Osteocyte (in vitro differentiated cells): Measurements from ENCODE around the gene SPTBN1. TPM values are rescaled to one million over a fixed set of nuclear protein-coding genes. Genes with fewer than 3 reads are reported as not detected.
A peak's percentile ranks its signal among the peaks of the same experiment; 100 is the strongest.

ENCODE experiments used
- DNase-seq: peaks from one replicate; pipeline ENCODE4 v3.0.0; 2021; ENCODE audit warnings: mixed read lengths; ENCODE audit not compliant: unreplicated experiment; ENCODE audit errors: extremely low spot score
- H3K27ac Mint-ChIP-seq: one replicate; pipeline ENCODE4 v1.8.0; 2021; ENCODE audit warnings: mild to moderate bottlenecking, mixed read lengths; ENCODE audit not compliant: unreplicated experiment
- H3K27me3 Mint-ChIP-seq: one replicate; pipeline ENCODE4 v1.8.0; 2021; ENCODE audit warnings: mixed read lengths; ENCODE audit not compliant: unreplicated experiment
- H3K36me3 Mint-ChIP-seq: one replicate; pipeline ENCODE4 v1.8.0; 2021; ENCODE audit warnings: mixed read lengths; ENCODE audit not compliant: unreplicated experiment
- H3K4me1 Mint-ChIP-seq: one replicate; pipeline ENCODE4 v1.8.0; 2021; ENCODE audit warnings: mixed read lengths; ENCODE audit not compliant: unreplicated experiment
- H3K4me3 Mint-ChIP-seq: one replicate; pipeline ENCODE4 v1.8.0; 2021; ENCODE audit warnings: mild to moderate bottlenecking, moderate library complexity, mixed read lengths; ENCODE audit not compliant: unreplicated experiment
- H3K9me3 Mint-ChIP-seq: one replicate; pipeline ENCODE4 v1.8.0; 2021; ENCODE audit warnings: mixed read lengths; ENCODE audit not compliant: unreplicated experiment
- total RNA-seq: library from RNA; stranded (reverse); gene quantifications from 2 replicates; pipeline ENCODE4 v1.2.1, GENCODE V29; 2021
- TF ChIP-seq, protein P1 (sequence below): fragments of 200-600 bp; sonication (generic); IDR thresholded peaks from 2 replicates; pipeline ENCODE4 v1.5.0; 2021; ENCODE audit warnings: antibody characterized with exemption, mild to moderate bottlenecking, moderate library complexity

The SPTBN1 gene
- total RNA-seq, 1 donor from 2014 or later = 248 TPM

DNA sequence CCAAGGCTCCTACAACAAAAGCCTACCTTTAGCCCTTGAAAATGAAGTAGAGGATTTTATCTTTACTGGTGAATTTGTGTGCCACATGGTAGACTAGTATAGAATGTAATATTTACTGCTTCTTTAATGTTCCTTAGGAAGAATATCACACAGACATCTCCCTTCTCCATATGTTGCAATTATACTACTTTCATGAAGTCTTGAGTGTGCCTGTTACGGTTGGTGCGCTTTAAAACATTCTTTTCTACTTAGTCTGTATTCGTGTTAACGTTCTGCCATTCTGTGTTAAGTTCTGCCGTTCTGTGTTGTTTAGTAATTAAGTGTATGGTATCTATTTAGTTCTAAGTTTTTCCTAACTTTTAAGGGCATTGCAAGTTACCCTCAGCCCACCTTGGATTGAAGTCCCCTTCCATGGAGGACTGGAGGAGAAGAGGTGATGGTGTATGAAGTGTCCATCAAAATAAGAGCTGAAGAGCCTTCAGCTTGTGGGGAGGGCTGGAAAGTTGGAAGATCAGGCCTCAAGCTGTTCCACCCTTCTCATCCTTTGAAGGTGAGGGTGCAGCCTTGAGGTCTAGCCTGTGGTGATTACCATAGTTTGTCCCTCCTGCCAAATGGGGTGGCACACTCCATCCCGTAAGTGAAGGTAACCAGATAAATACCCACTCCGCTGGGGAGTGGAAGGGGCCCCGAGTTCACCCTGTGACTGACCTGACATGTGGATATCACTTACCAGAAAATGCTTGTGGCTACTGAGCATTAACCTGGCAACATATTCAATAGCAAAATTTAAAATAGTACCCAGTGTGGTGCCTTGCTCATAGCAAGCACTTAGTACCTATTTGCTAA, 131.3 kb downstream of the SPTBN1 start:
- Mint-ChIP-seq H3K4me1 (peaks cover 57% of the 10 kb centered on the region), H3K36me3 (peaks cover 7% of the 10 kb centered on the region), H3K4me3 (no peak overlapping the region), H3K27me3 (no peaks in the 10 kb centered on the region), H3K27ac (no peak overlapping the region), H3K9me3 (no peaks in the 10 kb centered on the region)
- TF ChIP-seq, protein P1, sequence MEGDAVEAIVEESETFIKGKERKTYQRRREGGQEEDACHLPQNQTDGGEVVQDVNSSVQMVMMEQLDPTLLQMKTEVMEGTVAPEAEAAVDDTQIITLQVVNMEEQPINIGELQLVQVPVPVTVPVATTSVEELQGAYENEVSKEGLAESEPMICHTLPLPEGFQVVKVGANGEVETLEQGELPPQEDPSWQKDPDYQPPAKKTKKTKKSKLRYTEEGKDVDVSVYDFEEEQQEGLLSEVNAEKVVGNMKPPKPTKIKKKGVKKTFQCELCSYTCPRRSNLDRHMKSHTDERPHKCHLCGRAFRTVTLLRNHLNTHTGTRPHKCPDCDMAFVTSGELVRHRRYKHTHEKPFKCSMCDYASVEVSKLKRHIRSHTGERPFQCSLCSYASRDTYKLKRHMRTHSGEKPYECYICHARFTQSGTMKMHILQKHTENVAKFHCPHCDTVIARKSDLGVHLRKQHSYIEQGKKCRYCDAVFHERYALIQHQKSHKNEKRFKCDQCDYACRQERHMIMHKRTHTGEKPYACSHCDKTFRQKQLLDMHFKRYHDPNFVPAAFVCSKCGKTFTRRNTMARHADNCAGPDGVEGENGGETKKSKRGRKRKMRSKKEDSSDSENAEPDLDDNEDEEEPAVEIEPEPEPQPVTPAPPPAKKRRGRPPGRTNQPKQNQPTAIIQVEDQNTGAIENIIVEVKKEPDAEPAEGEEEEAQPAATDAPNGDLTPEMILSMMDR = no peak
- DNase-seq = no peak

DNA sequence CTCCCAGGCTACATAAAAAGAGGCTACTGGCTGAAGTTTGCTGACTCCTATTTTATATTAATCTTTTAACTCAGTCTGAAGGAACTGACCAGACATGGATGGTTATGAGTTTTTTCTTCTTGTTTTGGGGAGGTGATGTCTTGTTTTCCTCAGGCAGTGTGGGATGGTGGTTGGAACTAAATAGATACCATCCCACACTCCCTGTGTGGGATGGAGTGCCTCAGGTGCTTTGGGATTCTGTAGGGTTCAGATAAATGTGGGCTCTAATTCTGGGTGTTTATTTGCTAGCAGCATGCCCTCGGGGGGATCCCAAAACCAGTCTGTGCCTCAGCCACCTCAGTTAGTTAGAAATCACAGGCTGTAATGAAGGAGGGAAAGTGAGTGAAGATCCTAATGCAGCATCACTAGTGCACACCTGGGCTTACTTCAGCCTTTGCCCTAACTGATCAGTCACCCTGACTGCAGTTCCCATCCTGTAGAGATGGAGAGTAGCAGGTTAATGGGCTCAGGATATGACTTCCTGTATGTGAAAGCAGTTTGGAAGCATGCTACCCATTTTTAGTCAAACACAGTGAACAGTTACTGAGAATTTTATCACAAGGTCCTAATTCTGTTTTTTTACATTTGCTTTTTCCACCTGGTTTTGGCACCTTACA, 132.2 kb downstream of the SPTBN1 start:
- Mint-ChIP-seq H3K9me3 (no peaks in the 10 kb centered on the region), H3K27ac (no peak overlapping the region), H3K27me3 (no peaks in the 10 kb centered on the region), H3K4me3 (no peak overlapping the region), H3K4me1 (peaks cover 57% of the 10 kb centered on the region), H3K36me3 (peaks cover 8% of the 10 kb centered on the region)
- TF ChIP-seq, protein P1 = no peak
- DNase-seq = no peak

DNA sequence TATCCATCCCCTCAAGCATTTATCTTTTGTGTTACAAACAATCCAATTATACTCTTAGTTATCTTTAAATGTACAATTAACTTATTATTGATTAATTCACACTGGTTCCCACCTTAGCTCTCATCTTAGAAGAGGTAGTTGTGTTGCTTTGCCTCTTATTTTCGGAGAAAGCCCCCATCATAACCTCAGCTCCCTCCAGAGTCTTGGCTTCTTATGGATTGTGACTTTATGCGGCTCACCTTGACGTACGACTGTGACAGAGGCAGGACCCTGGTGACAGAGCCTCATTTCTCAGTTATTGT, 132.9 kb downstream of the SPTBN1 start:
- Mint-ChIP-seq H3K4me3 (no peak overlapping the region), H3K27me3 (no peaks in the 10 kb centered on the region), H3K27ac (peak overlapping the region; percentile 71), H3K36me3 (peaks cover 10% of the 10 kb centered on the region), H3K9me3 (no peaks in the 10 kb centered on the region), H3K4me1 (peaks cover 54% of the 10 kb centered on the region)
- TF ChIP-seq, protein P1 = no peak
- no peak for DNase-seq

DNA sequence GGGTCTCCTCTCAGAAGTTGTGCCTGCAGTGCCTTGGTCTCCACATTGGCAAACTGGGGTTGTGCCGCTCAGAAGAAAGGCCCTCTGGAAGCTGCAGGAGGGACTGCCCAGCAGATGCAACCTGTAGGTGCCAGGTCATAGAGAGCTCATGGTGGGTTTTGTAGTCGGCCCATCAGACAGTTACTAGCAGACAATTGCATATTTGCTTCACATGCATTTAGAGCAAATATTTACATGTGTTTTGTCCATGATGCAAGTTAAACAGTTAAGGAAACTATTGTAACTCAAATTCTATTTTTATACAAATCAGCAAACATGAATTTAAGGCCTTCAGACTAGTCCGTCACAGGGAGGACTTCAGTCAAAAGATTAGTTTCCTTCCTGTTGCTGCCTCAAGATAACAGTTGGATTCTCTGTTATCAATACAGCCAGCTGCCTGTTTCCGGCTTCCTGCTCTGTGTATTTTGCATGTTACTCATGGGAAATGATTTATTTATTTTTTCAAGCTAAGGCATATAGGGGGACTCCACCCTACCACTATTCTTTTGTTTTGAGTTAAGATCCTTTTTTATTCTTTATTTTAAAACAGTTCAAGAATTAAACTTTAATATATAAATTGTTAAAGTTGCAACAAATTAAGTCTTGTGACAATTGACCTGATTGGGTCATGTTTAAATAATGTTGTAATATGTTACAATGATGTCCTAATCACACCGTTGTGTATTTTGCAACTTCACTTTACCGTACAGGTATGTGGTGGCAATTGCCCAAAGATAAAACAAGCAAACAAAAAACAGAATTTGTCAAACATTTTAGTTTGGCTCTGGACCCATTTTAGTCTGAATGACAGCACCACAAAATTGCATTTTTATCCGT, 133.5 kb downstream of the SPTBN1 start:
- DNase-seq = no peak
- no peaks in the 10 kb centered on the region for H3K9me3 Mint-ChIP-seq
- H3K4me1 Mint-ChIP-seq = peaks cover 52% of the 10 kb centered on the region
- H3K27me3 Mint-ChIP-seq = no peaks in the 10 kb centered on the region
- H3K36me3 Mint-ChIP-seq = peaks cover 7% of the 10 kb centered on the region
- TF ChIP-seq, protein P1 = no peak
- H3K27ac Mint-ChIP-seq = peak overlapping the region; percentile 71
- H3K4me3 Mint-ChIP-seq = no peak overlapping the region
